IMR-90 (cell line): ENCODE measurements around the gene MCL1. TPM values are rescaled to one million over a fixed set of nuclear protein-coding genes. Genes with fewer than 3 reads are reported as not detected.

Experiments used
- ATAC-seq: fragments of 200-7000 bp; cut with Tn5 transposase; 2 replicates; pipeline ENCODE4 v1.9.1; 2020; ENCODE audit warnings: low read depth, mild to moderate bottlenecking, moderate library complexity
- BruUV-seq: library from RNA; stranded (reverse); fragments of 400-500 nt; replicated peaks from 2 replicates; lab custom pipeline; 2021; lab: Mats Ljungman, UMichigan
- CTCF ChIA-PET: fragments of 300-600 bp; formaldehyde crosslinking; extraction: SDS; loops from one replicate; lab custom pipeline; 2021; ENCODE audit warnings: antibody characterized with exemption; lab: Yijun Ruan, JAX
- POLR2A ChIA-PET: fragments of 300-600 bp; sonication (Branson Sonifier 250); formaldehyde crosslinking; loops from one replicate; lab custom pipeline; 2022; ENCODE audit warnings: antibody characterized with exemption; ENCODE audit not compliant: unreplicated experiment; lab: Charles Lee
- DNase-seq: peaks from one replicate; pipeline ENCODE4 v3.0.0; 2013
- H2AFZ ChIP-seq: replicated peaks from 2 replicates; pipeline ENCODE3; 2013; ENCODE audit warnings: low read length, mild to moderate bottlenecking; ENCODE audit not compliant: poor library complexity
- H2AK5ac ChIP-seq: 2 replicates; pipeline ENCODE4 v1.6.1; 2013; ENCODE audit warnings: low read depth, low read length, inconsistent platforms
- H2AK9ac ChIP-seq: replicated peaks from 2 replicates; pipeline ENCODE3; 2013; ENCODE audit warnings: mild to moderate bottlenecking, low read depth, low read length, moderate library complexity; ENCODE audit not compliant: poor library complexity
- H2BK120ac ChIP-seq: 2 replicates; pipeline ENCODE4 v1.6.1; 2013; ENCODE audit warnings: low read depth, low read length, inconsistent platforms
- H2BK15ac ChIP-seq: 3 replicates; pipeline ENCODE4 v1.6.1; 2013; ENCODE audit warnings: low read depth, low read length, inconsistent platforms
- H2BK20ac ChIP-seq: 2 replicates; pipeline ENCODE4 v1.6.1; 2013; ENCODE audit warnings: low read depth, mild to moderate bottlenecking, inconsistent platforms, low read length, moderate library complexity
- H2BK5ac ChIP-seq: 2 replicates; pipeline ENCODE4 v1.6.1; 2013; ENCODE audit warnings: mild to moderate bottlenecking, low read depth, low read length, inconsistent platforms; ENCODE audit not compliant: poor library complexity, severe bottlenecking
- H3K14ac ChIP-seq: replicated peaks from 2 replicates; pipeline ENCODE4 v1.6.1; 2013; ENCODE audit warnings: low read depth, low read length, inconsistent platforms
- H3K18ac ChIP-seq: 2 replicates; pipeline ENCODE4 v1.6.1; 2013; ENCODE audit warnings: low read depth, low read length, control low read depth
- H3K23ac ChIP-seq: 2 replicates; pipeline ENCODE4 v1.6.1; 2013; ENCODE audit warnings: low read depth, low read length, inconsistent platforms
- H3K27ac ChIP-seq: 2 replicates; pipeline ENCODE4 v1.5.1; 2013; ENCODE audit warnings: mild to moderate bottlenecking, control low read depth, low read length; ENCODE audit not compliant: insufficient read depth
- H3K27me3 ChIP-seq: 2 replicates; pipeline ENCODE4 v1.6.1; 2013; ENCODE audit warnings: low read length; ENCODE audit not compliant: control insufficient read depth, insufficient read depth
- H3K36me3 ChIP-seq: 2 replicates; pipeline ENCODE4 v1.6.1; 2013; ENCODE audit warnings: low read length, mixed read lengths; ENCODE audit not compliant: control insufficient read depth, insufficient read depth
- H3K4ac ChIP-seq: 2 replicates; pipeline ENCODE4 v1.6.1; 2013; ENCODE audit warnings: low read depth, low read length, inconsistent platforms
- H3K4me1 ChIP-seq: 2 replicates; pipeline ENCODE4 v1.6.1; 2013; ENCODE audit warnings: low read length, mixed read lengths; ENCODE audit not compliant: control insufficient read depth, insufficient read depth
- H3K4me2 ChIP-seq: 2 replicates; pipeline ENCODE4 v1.6.1; 2013; ENCODE audit warnings: low read depth, mild to moderate bottlenecking, control low read depth, low read length, moderate library complexity
- H3K4me3 ChIP-seq: 2 replicates; pipeline ENCODE4 v1.5.1; 2013; ENCODE audit warnings: low read depth, mild to moderate bottlenecking, control low read depth, low read length, moderate library complexity; ENCODE audit not compliant: insufficient read depth
- H3K56ac ChIP-seq: 2 replicates; pipeline ENCODE4 v1.6.1; 2013; ENCODE audit warnings: low read length, inconsistent platforms; ENCODE audit not compliant: insufficient read depth; ENCODE audit errors: extremely low read depth
- H3K79me1 ChIP-seq, 2 experiments: 2 replicates each; pipeline ENCODE4 v1.6.1; 2013; ENCODE audit warnings: low read length in 2 of 2, inconsistent platforms in 1 of 2, low read depth in 1 of 2
- H3K9ac ChIP-seq: 2 replicates; pipeline ENCODE4 v1.6.1; 2013; ENCODE audit warnings: low read depth, low read length, control low read depth
- H3K9me1 ChIP-seq: 2 replicates; pipeline ENCODE4 v1.6.1; 2013; ENCODE audit warnings: low read length, inconsistent platforms; ENCODE audit not compliant: insufficient read depth
- H3K9me3 ChIP-seq: 2 replicates; pipeline ENCODE4 v1.6.1; 2013; ENCODE audit warnings: low read length; ENCODE audit not compliant: control insufficient read depth, insufficient read depth
- H4K20me1 ChIP-seq: 2 replicates; pipeline ENCODE4 v1.6.1; 2013; ENCODE audit warnings: low read length, inconsistent platforms; ENCODE audit not compliant: insufficient read depth
- H4K5ac ChIP-seq: 2 replicates; pipeline ENCODE4 v1.6.1; 2013; ENCODE audit warnings: mild to moderate bottlenecking, low read depth, low read length, control low read depth
- H4K8ac ChIP-seq, 2 experiments: 2 replicates each; pipeline ENCODE4 v1.6.1; 2013; ENCODE audit warnings: low read depth in 2 of 2, low read length in 2 of 2, control low read depth in 1 of 2, inconsistent platforms in 1 of 2
- H4K91ac ChIP-seq: 2 replicates; pipeline ENCODE4 v1.6.1; 2013; ENCODE audit warnings: low read depth, low read length, inconsistent platforms; ENCODE audit not compliant: insufficient read depth
- CHD1 ChIP-seq: IDR thresholded peaks from 2 replicates; pipeline ENCODE4 v1.6.1; 2012; ENCODE audit warnings: low read depth, low read length, improper control_type of control experiment
- MAFK ChIP-seq: IDR thresholded peaks from 2 replicates; pipeline ENCODE4 v1.6.1; 2012; ENCODE audit warnings: low read depth, low read length, improper control_type of control experiment
- MAZ ChIP-seq: IDR thresholded peaks from 2 replicates; pipeline ENCODE4 v1.6.1; 2012; ENCODE audit warnings: low read depth, mild to moderate bottlenecking, low read length, improper control_type of control experiment, moderate library complexity, borderline replicate concordance
- MXI1 ChIP-seq: IDR thresholded peaks from 2 replicates; pipeline ENCODE4 v1.6.1; 2012; ENCODE audit warnings: low read depth, mild to moderate bottlenecking, low read length, moderate library complexity, borderline replicate concordance
- NFE2L2 ChIP-seq: fragments of 150-350 bp; IDR thresholded peaks from 2 replicates; pipeline ENCODE4 v1.6.1; 2016; ENCODE audit warnings: low read depth, mild to moderate bottlenecking, low read length
- RCOR1 ChIP-seq: IDR thresholded peaks from 2 replicates; pipeline ENCODE4 v1.6.1; 2012; ENCODE audit warnings: mild to moderate bottlenecking, low read length, improper control_type of control experiment; ENCODE audit not compliant: insufficient replicate concordance
- SMC3 ChIP-seq: fragments of 150-350 bp; IDR thresholded peaks from 2 replicates; pipeline ENCODE4 v1.6.1; 2016; ENCODE audit warnings: low read depth, mild to moderate bottlenecking, antibody characterized with exemption, low read length, moderate library complexity
- WGBS, 2 experiments: methylation state at CpG; one replicate each; pipeline versions ENCODE4 v1.1.5 to v1.1.7; 2013; ENCODE audit warnings: missing lambda C conversion rate in 2 of 2; ENCODE audit not compliant: insufficient read length in 1 of 2; ENCODE audit errors: extremely low coverage in 2 of 2; 5-methylcytosine and 5-hydroxymethylcytosine counted together
- dilution Hi-C: fragments of 300-500 bp; cut with HindIII; formaldehyde crosslinking; loops from one replicate; pipeline ENCODE4 v1.14.3; 2018; ENCODE audit warnings: low sequenced_read_pairs; ENCODE audit not compliant: unreplicated experiment
- in situ Hi-C: fragments of 300-500 bp; cut with MboI; formaldehyde crosslinking; loops from 3 replicates; pipeline ENCODE4 v1.14.3; 2019; ENCODE audit warnings: low sequenced_read_pairs, inconsistent platforms, mixed read lengths
- intact Hi-C: fragments of 100-400 bp; cut with micrococcal nuclease; formaldehyde crosslinking; loops from 2 replicates; pipeline ENCODE4 v1.10.0; 2022
- polyA plus RNA-seq, 3 experiments: library from polyadenylated mRNA; depleted of rRNA; stranded (reverse); fragments of >200 nt; gene quantifications; 2 replicates each; pipeline ENCODE4 v1.2.3, GENCODE V29; 2012; ENCODE audit warnings: low replicate concordance in 1 of 3
- total RNA-seq: library from RNA; depleted of rRNA; stranded (reverse); fragments of >200 nt; gene quantifications from 2 replicates; pipeline ENCODE4 v1.2.3, GENCODE V29; 2012
- TF ChIP-seq, protein P1 (sequence below): conservative IDR thresholded peaks from 2 replicates; pipeline ENCODE4 v1.5.1; 2012; ENCODE audit warnings: mild to moderate bottlenecking, low read depth, low read length, improper control_type of control experiment
- TF ChIP-seq, protein P2 (sequence below): fragments of 150-350 bp; IDR thresholded peaks from 2 replicates; pipeline ENCODE4 v1.6.1; 2017; ENCODE audit warnings: mild to moderate bottlenecking, antibody characterized with exemption, low read length, low read depth

Gene MCL1
- total and polyA plus RNA-seq, 2 of the 4 experiments (the other 2 are of a cell fraction), result 79.5 to 142 TPM

DNA sequence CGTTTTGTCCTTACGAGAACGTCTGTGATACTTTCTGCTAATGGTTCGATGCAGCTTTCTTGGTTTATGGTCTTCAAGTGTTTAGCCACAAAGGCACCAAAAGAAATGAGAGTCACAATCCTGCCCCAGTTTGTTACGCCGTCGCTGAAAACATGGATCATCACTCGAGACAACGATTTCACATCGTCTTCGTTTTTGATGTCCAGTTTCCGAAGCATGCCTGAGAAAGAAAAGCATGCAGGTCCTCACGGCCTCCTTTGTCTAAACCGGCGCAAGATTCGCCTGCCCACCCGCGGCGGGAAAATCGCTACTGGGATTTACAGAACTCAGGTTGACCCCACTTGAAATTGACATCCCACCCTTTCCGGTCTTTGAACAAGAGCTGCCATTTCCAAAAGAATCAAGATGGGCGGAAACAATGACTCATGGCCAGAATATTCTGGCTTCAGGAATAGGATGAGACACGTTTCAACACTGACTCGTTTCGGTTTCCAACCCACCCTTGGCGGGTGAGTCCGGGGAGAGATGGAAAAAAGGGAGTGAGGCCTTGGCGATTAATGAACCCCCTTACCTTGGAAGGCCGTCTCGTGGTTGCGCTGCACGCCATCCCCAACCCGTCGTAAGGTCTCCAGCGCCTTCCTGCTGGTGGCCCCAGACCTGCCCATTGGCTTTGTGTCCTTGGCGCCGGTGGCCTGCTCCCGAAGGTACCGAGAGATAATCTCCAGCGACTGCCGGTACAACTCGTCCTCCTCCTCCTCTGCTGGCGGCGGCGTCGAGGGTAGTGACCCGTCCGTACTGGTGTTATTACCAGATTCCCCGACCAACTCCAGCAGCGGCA lies 919 bp downstream of the MCL1 start (continued):
- TF ChIP-seq NFE2L2, result no peak

DNA sequence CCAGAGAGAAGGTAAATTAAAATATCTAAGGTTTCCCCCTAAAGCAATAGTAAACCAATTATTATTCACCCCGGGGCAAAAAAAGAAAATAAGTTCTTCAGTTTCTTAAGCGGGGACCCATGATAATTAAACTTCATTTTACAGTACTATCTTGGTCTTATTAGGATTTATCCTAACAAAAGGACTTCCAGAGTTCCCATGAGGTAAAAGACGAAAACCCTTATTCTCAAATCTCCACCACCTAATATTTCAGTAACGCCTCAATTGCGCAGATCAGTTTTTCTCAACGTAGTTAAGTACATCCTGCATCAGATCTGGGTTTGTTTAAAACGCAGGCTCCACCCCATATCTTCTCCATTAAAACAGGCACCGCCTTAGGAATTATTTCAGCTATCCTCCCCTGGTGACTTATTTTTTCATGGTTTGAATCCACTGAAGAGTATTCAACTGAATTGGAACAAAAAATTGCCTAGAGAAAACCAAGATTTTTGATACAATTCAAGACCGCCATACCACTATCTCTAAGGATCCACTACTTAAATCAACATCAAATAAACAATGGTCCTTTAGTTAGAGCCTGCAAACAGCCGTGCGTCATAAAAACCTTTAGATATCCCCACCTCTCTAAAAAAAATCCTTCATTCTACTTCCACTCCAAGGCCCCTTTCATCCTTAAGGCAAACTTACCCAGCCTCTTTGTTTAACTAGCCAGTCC lies 1.7 kb downstream of the MCL1 start:
- TF ChIP-seq SMC3 (no peak), CHD1 (peak; percentile 31), RCOR1 (no peak), MXI1 (no peak), NFE2L2 (no peak), MAFK (no peak), MAZ (no peak)
- TF ChIP-seq, protein P1, sequence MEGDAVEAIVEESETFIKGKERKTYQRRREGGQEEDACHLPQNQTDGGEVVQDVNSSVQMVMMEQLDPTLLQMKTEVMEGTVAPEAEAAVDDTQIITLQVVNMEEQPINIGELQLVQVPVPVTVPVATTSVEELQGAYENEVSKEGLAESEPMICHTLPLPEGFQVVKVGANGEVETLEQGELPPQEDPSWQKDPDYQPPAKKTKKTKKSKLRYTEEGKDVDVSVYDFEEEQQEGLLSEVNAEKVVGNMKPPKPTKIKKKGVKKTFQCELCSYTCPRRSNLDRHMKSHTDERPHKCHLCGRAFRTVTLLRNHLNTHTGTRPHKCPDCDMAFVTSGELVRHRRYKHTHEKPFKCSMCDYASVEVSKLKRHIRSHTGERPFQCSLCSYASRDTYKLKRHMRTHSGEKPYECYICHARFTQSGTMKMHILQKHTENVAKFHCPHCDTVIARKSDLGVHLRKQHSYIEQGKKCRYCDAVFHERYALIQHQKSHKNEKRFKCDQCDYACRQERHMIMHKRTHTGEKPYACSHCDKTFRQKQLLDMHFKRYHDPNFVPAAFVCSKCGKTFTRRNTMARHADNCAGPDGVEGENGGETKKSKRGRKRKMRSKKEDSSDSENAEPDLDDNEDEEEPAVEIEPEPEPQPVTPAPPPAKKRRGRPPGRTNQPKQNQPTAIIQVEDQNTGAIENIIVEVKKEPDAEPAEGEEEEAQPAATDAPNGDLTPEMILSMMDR, result no peak
- TF ChIP-seq, protein P2, sequence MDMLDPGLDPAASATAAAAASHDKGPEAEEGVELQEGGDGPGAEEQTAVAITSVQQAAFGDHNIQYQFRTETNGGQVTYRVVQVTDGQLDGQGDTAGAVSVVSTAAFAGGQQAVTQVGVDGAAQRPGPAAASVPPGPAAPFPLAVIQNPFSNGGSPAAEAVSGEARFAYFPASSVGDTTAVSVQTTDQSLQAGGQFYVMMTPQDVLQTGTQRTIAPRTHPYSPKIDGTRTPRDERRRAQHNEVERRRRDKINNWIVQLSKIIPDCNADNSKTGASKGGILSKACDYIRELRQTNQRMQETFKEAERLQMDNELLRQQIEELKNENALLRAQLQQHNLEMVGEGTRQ, result no peak
- no peak for ATAC-seq
- peak overlapping the region; percentile 88 for H3K9ac ChIP-seq
- H2BK15ac ChIP-seq, result 0 out of 3 replicates have a peak overlapping the region, but pooled peaks have one; percentile 30
- H2AK9ac ChIP-seq, result peak overlapping the region; percentile 99
- no peaks in the 10 kb centered on the region for H3K27me3 ChIP-seq
- no peak overlapping the region for H2AFZ ChIP-seq
- H3K36me3 ChIP-seq, result peaks cover 46% of the 10 kb centered on the region
- H2BK20ac ChIP-seq, result no peak overlapping the region
- peaks cover 12% of the 10 kb centered on the region for H3K4me1 ChIP-seq
- H3K56ac ChIP-seq, result peak overlapping the region; percentile 91
- ChIA-PET POLR2A (interaction anchor here (0.6 to 1.7 kb wide), 5 partner anchors 13 to 254 kb away, joined by 3 to 4 read pairs (median 4); no protein-coding TSS in a partner anchor), CTCF (interaction anchor here (3.4 kb wide), 1 partner anchor 42 kb away, joined by 8 read pairs; no protein-coding TSS in a partner anchor)
- peak overlapping the region; percentile 58 for H3K4ac ChIP-seq
- H3K9me3 ChIP-seq, result no peaks in the 10 kb centered on the region
- peak overlapping the region; percentile 97 for H2BK5ac ChIP-seq
- intact Hi-C loops, result loop anchor here (1.0 to 2.0 kb wide), 4 partner anchors 16 to 235 kb away; no protein-coding TSS in a partner anchor
- dilution Hi-C loops, result no loop called here
- WGBS, 2 experiments, result 0% methylated on average over 6 of the region's 11 CpGs; no CpG with 5 or more reads in 1 of the 2 experiments
- H3K4me3 ChIP-seq, result peak overlapping the region; percentile 93
- peak overlapping the region; percentile 99 for H3K4me2 ChIP-seq
- peak overlapping the region; percentile 59; the same call in 1 of the 2 replicates for H3K18ac ChIP-seq
- H3K9me1 ChIP-seq, result peaks cover 6% of the 10 kb centered on the region; the same call in 1 of the 2 replicates
- peak overlapping the region in 1 of 2 experiments; percentile 66; a peak in 1 of 4 replicates for H4K8ac ChIP-seq
- H3K79me1 ChIP-seq, result peaks cover 11 to 27% of the 10 kb centered on the region in 2 experiments
- H3K27ac ChIP-seq, result peak overlapping the region; percentile 89
- peak overlapping the region; percentile 91 for H3K14ac ChIP-seq
- DNase-seq, result peak; percentile 43
- H4K5ac ChIP-seq, result peak overlapping the region; percentile 20; the same call in 1 of the 2 replicates
- peak overlapping the region; percentile 100 for H3K23ac ChIP-seq
- in situ Hi-C loops, result loop anchor here (5.0 kb wide), 1 partner anchor 35 kb away; no protein-coding TSS in a partner anchor
- H4K91ac ChIP-seq, result no peak overlapping the region
- H2BK120ac ChIP-seq, result peak overlapping the region; percentile 39
- peaks cover 67% of the 10 kb centered on the region for H4K20me1 ChIP-seq
- peak overlapping the region; percentile 60 for H2AK5ac ChIP-seq
- BruUV-seq, result no TSS peak
